ENCODE data around the gene SYNM. TPM values are rescaled to one million over a fixed set of nuclear protein-coding genes. Genes with fewer than 3 reads are reported as not detected.

The SYNM gene
- polyA plus RNA-seq, 1 experiment = 1.8 TPM

DNA sequence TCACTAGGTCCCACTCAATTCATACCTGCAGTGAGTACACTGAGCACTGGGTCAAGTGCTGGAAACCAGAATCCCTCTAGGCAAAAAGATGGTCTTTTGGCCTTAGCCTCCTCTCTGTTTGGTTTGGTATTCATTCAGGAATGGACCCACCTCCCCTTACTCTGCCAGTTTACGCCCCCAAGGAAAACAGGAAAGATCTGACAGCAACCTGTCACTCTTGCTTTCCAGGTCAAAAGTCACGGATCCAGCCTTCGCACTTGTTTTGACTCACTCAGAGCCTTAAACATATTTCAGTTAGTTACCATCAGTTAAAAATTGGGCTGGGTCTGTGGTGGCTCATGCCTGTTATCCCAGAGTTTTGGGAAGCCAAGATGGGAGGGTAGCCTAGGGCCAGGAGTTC is 68.1 kb downstream of the SYNM start:
- DNase-seq (ENCODE audit: low read depth) = no peak
- H3K27me3 ChIP-seq (ENCODE audit: control insufficient read depth, insufficient read depth, low read length) = no peaks in the 10 kb centered on the region
- TF ChIP-seq, protein P1, sequence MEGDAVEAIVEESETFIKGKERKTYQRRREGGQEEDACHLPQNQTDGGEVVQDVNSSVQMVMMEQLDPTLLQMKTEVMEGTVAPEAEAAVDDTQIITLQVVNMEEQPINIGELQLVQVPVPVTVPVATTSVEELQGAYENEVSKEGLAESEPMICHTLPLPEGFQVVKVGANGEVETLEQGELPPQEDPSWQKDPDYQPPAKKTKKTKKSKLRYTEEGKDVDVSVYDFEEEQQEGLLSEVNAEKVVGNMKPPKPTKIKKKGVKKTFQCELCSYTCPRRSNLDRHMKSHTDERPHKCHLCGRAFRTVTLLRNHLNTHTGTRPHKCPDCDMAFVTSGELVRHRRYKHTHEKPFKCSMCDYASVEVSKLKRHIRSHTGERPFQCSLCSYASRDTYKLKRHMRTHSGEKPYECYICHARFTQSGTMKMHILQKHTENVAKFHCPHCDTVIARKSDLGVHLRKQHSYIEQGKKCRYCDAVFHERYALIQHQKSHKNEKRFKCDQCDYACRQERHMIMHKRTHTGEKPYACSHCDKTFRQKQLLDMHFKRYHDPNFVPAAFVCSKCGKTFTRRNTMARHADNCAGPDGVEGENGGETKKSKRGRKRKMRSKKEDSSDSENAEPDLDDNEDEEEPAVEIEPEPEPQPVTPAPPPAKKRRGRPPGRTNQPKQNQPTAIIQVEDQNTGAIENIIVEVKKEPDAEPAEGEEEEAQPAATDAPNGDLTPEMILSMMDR (IDR thresholded peaks at IDR 0.05; ENCODE audit: insufficient read depth, low read depth, low read length) = no peak
- ChIA-PET POLR2A (no interaction called here), CTCF (no interaction called here)
- peaks cover 4% of the 10 kb centered on the region; the same call in 1 of the 2 replicates for H3K36me3 ChIP-seq (ENCODE audit: control insufficient read depth, insufficient read depth, low read length)
- no peak overlapping the region for H3K4me3 ChIP-seq (ENCODE audit: low read depth, low read length)

DNA sequence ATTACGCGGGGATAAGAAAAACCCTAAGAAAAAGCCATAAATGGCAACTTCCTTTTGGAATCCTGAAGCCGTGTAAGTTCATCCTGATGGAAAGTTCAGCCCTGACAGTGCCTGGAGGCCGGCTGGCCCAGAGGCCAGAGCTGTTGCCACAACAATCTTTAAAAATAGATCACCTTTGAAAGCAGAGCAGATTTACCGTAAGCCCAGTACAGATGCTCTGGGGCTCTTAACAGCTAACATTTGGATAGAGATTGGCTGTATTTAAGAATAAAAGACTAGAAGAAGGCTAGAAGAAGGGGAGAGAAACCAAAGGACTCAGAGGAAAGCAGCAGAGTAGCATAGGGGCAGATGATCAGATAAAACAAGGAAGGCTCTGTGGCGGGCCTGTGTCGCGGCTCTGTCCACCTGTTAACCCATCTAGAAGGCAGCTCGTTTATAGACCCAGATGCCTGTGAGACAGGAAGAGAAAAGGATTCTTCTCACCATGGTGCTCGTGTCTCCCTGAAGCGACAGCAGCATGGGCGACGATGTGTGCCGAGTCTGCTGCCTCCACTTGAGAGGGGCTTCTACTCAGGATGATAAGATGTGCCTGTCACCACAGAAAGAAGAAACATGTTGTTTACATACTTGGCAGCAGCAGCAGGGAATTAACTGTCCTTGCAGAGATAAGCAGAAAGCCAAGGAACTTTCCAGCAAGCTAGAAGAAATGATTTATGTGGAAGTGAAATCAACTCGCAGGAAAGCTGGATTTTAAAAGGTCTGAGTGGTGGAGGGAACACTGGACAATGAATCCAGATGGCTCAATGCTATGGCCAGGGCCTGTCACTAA is 69.9 kb downstream of the SYNM start:
- no peaks in the 10 kb centered on the region for H3K27me3 ChIP-seq (ENCODE audit: control insufficient read depth, insufficient read depth, low read length)
- H3K4me3 ChIP-seq (ENCODE audit: low read depth, low read length) = no peak overlapping the region
- CTCF ChIA-PET = interaction anchor here (0.5 to 1.1 kb wide), 4 partner anchors 11 to 70 kb away, joined by 3 read pairs; partner anchors contain the start of gene SYNM
- H3K36me3 ChIP-seq (ENCODE audit: control insufficient read depth, insufficient read depth, low read length) = peaks cover 4% of the 10 kb centered on the region; the same call in 1 of the 2 replicates
- TF ChIP-seq, protein P1 (IDR thresholded peaks at IDR 0.05; ENCODE audit: insufficient read depth, low read depth, low read length) = no peak
- no peak for DNase-seq (ENCODE audit: low read depth)
- POLR2A ChIA-PET = no interaction called here

DNA sequence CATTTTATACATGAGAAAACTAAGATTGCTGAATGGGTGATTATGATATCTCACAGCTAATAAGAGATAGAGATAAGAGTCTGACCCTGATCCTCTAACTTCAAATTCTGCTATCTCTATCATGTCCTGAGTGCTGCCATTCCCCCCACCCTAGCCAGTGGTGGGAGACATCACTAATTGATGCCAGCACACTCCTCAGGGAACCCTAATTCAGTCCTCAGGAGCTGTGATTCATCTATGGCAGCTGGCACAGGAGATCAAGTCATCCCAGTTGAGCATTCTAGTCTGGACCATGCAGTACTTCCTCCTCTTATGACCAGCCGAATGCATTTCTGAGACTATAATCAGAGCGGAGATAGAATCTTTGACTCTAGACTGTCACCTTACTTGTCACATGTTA is 71.9 kb downstream of the SYNM start:
- Histone ChIP-seq H3K4me3 (ENCODE audit: low read depth, low read length) (no peak overlapping the region), H3K27me3 (ENCODE audit: control insufficient read depth, insufficient read depth, low read length) (no peaks in the 10 kb centered on the region), H3K36me3 (ENCODE audit: control insufficient read depth, insufficient read depth, low read length) (0 out of 2 replicates have a peak, but pooled peaks cover 3% of the 10 kb centered on the region)
- ChIA-PET POLR2A (no interaction called here), CTCF (interaction anchor here (1.6 kb wide), 1 partner anchor 31 kb away, joined by 3 read pairs; no protein-coding TSS in a partner anchor)
- TF ChIP-seq, protein P1 (IDR thresholded peaks at IDR 0.05; ENCODE audit: insufficient read depth, low read depth, low read length) = no peak
- no peak for DNase-seq (ENCODE audit: low read depth)

DNA sequence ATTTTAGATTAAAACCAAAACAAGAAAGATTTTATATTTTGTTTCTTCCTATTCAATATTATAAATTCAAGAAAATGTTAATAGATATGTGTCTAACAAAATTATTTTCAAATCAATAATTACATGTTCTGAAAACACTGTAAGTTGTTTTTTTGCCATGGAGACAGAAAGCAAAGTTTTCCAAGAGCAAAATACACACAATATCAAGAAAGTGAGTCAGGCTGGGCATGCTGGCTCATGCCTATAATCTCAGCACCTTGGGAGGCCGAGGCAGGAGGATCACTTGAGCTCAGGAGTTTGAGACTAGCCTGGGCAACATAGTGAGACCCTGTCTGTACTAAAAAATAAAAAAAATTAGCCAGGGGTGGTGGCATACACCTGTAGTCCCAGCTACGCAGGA is 72.8 kb downstream of the SYNM start:
- DNase-seq (ENCODE audit: low read depth) = no peak
- Histone ChIP-seq H3K4me3 (ENCODE audit: low read depth, low read length) (no peak overlapping the region), H3K36me3 (ENCODE audit: control insufficient read depth, insufficient read depth, low read length) (0 out of 2 replicates have a peak, but pooled peaks cover 3% of the 10 kb centered on the region), H3K27me3 (ENCODE audit: control insufficient read depth, insufficient read depth, low read length) (no peaks in the 10 kb centered on the region)
- CTCF ChIA-PET = no interaction called here
- POLR2A ChIA-PET = no interaction called here
- TF ChIP-seq, protein P1 (IDR thresholded peaks at IDR 0.05; ENCODE audit: insufficient read depth, low read depth, low read length) = no peak

DNA sequence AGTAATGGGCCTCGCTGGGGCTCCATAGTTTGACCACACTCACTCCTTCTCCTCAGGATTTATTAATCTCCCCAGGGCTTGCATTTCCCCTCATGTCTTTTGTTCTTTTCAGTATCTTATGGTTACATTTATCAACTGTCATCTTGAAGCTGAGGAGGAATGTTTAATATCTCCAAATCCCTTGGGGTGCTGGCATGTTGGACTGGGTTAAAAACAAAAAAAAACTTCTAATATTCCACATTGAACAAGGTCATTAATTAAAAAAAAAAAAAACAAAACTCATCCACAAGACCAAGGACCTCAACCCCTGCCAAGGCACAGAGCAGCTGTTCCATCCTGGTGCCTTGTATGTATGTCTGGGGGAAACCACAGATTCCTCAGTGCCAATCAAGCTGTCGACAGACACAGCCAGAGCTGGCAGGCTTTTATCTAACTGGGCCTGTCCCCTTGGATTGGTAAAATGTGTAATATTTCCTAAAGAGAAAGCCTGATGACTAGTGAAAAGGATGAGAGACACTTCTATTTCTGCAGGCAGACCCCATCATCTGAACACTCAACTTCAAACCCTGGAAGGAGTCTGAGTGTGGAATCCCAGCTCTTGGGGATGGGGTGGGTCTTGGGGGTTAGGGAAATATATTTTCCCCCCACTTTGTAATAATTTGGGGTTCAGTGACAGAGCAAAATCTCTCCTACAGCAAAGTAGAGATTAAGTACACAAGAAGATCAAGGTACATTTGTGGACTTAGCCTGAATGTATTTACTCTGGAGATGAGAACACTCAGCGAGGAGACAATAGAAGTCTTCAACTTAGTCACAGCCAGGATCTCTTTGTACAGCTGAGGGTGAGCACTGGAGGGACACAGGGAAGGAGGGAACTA is 75.4 kb downstream of the SYNM start:
- Histone ChIP-seq H3K27me3 (ENCODE audit: control insufficient read depth, insufficient read depth, low read length) (no peaks in the 10 kb centered on the region), H3K36me3 (ENCODE audit: control insufficient read depth, insufficient read depth, low read length) (peaks cover 3% of the 10 kb centered on the region), H3K4me3 (ENCODE audit: low read depth, low read length) (no peak overlapping the region)
- TF ChIP-seq, protein P1 (IDR thresholded peaks at IDR 0.05; ENCODE audit: insufficient read depth, low read depth, low read length) = no peak
- POLR2A ChIA-PET = no interaction called here
- DNase-seq (ENCODE audit: low read depth) = no peak
- CTCF ChIA-PET = interaction anchor here (0.8 to 1.1 kb wide), 2 partner anchors 69 to 79 kb away, joined by 4 read pairs; no protein-coding TSS in a partner anchor

Data from BJ (cell line).